Upper lobe of left lung (tissue), 4 donors: ENCODE data around the gene FGF7.

ENCODE experiments used
- POLR2A ChIP-seq, 4 donors: fragments of 450-650 bp; IDR thresholded peaks; one replicate each; pipeline ENCODE4 v1.5.1; 2016 to 2017; ENCODE audit warnings: antibody characterized with exemption in 4 of 4, mild to moderate bottlenecking in 2 of 4
- POLR2AphosphoS5 ChIP-seq, 2 donors: sonication (generic); formaldehyde crosslinking; IDR thresholded peaks; one replicate each; pipeline ENCODE4 v1.5.1; 2017; ENCODE audit warnings: antibody characterized with exemption in 2 of 2
- TF ChIP-seq, protein P1 (sequence below), 6 experiments: fragments of 450-650 bp in 4 of 6; fragments of 200-600 bp in 2 of 6; sonication (generic) in 2 of 6; IDR thresholded peaks; one replicate each; pipeline ENCODE4 v1.5.1; 2016 to 2019; ENCODE audit warnings: antibody characterized with exemption in 6 of 6

DNA sequence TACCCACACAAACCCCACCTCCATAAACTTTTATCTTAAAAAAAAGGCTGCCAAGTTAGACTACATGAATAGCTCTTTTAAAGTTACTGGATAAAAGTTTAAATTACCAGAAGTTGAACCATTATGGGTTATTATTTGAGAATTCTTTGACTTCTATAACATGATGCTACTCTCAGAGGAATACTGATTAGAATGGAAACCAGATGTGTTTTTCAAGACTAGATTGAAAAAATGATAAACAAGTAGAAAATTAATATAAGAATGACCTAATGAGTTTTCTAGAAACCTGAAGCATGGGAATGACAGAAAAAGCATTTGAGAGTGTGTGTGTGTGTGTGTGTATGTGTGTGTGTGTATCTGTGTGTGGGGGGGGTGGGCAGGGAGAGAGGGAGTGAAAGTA lies 12.4 kb upstream of the FGF7 start:
- TF ChIP-seq POLR2A (IDR thresholded peaks at IDR 0.05): no peak
- TF ChIP-seq, protein P1, sequence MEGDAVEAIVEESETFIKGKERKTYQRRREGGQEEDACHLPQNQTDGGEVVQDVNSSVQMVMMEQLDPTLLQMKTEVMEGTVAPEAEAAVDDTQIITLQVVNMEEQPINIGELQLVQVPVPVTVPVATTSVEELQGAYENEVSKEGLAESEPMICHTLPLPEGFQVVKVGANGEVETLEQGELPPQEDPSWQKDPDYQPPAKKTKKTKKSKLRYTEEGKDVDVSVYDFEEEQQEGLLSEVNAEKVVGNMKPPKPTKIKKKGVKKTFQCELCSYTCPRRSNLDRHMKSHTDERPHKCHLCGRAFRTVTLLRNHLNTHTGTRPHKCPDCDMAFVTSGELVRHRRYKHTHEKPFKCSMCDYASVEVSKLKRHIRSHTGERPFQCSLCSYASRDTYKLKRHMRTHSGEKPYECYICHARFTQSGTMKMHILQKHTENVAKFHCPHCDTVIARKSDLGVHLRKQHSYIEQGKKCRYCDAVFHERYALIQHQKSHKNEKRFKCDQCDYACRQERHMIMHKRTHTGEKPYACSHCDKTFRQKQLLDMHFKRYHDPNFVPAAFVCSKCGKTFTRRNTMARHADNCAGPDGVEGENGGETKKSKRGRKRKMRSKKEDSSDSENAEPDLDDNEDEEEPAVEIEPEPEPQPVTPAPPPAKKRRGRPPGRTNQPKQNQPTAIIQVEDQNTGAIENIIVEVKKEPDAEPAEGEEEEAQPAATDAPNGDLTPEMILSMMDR (IDR thresholded peaks at IDR 0.05): no peak
- TF ChIP-seq POLR2AphosphoS5 (IDR thresholded peaks at IDR 0.05): no peak
